Astrocyte of the cerebellum (primary cell): ENCODE results near the gene FBLIM1.
A peak's percentile ranks its signal among the peaks of the same experiment; 100 is the strongest.

Source experiments
- DNase-seq: peaks from one replicate; pipeline ENCODE4 v3.0.0-alpha.2; 2011; ENCODE audit warnings: low read depth
- H3K4me3 ChIP-seq: 2 replicates; pipeline ENCODE4 v1.5.1; 2011; ENCODE audit warnings: mild to moderate bottlenecking, low read depth, low read length, moderate library complexity
- in situ Hi-C: cut with HindIII; loops from 2 replicates; pipeline ENCODE4 v1.10.0; 2017; ENCODE audit warnings: low sequenced_read_pairs
- TF ChIP-seq, protein P1 (sequence below): IDR thresholded peaks from 2 replicates; pipeline ENCODE4 v1.5.1; 2012; ENCODE audit warnings: low read length, low read depth, moderate library complexity, mild to moderate bottlenecking; ENCODE audit errors: missing control alignments

Gene FBLIM1, protein sequence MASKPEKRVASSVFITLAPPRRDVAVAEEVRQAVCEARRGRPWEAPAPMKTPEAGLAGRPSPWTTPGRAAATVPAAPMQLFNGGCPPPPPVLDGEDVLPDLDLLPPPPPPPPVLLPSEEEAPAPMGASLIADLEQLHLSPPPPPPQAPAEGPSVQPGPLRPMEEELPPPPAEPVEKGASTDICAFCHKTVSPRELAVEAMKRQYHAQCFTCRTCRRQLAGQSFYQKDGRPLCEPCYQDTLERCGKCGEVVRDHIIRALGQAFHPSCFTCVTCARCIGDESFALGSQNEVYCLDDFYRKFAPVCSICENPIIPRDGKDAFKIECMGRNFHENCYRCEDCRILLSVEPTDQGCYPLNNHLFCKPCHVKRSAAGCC

DNA sequence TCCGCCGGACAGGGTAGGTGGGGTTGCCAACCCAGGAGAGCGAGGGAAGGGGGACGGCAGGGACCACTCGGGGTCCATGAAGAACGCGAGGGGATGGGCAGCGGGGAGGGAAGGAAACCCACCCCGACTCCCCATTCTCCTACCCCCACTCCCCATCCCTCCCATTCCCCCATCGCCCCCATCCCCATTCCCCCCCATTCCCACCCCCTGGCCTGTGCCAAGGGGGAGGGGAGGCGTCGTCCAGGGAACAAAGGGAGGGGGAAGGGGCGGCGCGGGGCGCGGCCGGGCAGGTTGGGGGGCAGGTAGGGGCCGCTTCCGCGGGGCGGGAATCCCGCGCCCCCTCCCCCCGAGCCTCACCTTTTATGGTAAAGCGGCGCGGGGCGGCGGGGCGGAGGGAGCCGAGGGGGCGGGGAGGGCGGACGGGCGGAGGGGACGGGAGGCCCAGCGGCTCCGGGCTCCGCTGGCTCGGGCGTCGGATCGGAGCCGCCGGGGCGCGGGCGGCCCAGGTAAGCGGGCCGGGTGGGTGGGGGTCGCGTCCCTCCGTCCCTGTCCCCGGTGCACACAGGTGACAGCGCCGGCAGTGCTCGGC lies at the start of gene FBLIM1:
Gene FBLIM1, plus strand, starts transcription at position 453 of the 589 bp plus-strand sequence. CDS start 6,189 bp downstream, outside the sequence.
- TF ChIP-seq, protein P1, sequence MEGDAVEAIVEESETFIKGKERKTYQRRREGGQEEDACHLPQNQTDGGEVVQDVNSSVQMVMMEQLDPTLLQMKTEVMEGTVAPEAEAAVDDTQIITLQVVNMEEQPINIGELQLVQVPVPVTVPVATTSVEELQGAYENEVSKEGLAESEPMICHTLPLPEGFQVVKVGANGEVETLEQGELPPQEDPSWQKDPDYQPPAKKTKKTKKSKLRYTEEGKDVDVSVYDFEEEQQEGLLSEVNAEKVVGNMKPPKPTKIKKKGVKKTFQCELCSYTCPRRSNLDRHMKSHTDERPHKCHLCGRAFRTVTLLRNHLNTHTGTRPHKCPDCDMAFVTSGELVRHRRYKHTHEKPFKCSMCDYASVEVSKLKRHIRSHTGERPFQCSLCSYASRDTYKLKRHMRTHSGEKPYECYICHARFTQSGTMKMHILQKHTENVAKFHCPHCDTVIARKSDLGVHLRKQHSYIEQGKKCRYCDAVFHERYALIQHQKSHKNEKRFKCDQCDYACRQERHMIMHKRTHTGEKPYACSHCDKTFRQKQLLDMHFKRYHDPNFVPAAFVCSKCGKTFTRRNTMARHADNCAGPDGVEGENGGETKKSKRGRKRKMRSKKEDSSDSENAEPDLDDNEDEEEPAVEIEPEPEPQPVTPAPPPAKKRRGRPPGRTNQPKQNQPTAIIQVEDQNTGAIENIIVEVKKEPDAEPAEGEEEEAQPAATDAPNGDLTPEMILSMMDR, result no peak
- in situ Hi-C loops, result no loop called here
- H3K4me3 ChIP-seq, result peak within 1 kb of the TSS; percentile 84
- no peak for DNase-seq

DNA sequence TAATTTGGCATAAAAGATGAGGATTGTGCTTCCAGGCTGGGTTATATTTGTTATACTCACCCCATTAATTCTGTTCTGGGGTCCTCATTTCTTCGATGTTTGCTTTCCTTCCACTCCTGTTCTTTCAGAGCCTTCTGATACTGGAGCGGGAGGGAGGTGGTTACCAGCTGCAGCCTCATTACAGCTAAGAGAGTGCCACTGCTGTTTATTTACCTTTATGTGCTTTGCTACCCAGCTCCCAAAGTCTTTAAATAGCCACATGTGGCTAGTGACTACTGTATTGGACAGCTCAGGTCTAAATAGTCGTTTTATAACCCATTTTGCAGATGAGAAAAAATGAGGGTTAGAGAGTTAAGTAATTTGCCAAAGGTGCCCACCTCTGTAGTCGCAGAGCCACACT lies 49.4 kb upstream of the FBLIM1 start:
- DNase-seq, result no peak
- H3K4me3 ChIP-seq, result no peak overlapping the region
- in situ Hi-C loops, result no loop called here
- TF ChIP-seq, protein P1, result no peak

DNA sequence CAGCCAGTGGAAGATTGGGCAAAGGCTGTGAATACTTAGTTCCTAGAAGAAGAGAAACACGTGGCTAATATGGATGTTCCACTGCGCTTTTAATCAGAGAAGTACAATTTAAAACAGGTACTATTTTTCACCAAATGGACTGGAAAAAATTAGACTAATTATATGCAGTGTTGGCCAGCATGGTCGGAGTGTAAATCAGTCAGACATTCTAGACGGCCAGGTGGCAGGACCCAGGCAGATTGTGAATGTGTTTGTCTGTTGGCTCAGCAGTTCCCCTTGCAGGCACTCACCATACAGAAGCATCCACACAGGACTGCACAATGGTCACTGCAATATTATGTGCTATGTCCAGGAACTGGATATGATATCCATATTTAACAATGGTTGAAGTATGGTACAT lies 46.4 kb upstream of the FBLIM1 start:
- no peak for DNase-seq
- no peak overlapping the region for H3K4me3 ChIP-seq
- in situ Hi-C loops, result no loop called here
- TF ChIP-seq, protein P1, result no peak

DNA sequence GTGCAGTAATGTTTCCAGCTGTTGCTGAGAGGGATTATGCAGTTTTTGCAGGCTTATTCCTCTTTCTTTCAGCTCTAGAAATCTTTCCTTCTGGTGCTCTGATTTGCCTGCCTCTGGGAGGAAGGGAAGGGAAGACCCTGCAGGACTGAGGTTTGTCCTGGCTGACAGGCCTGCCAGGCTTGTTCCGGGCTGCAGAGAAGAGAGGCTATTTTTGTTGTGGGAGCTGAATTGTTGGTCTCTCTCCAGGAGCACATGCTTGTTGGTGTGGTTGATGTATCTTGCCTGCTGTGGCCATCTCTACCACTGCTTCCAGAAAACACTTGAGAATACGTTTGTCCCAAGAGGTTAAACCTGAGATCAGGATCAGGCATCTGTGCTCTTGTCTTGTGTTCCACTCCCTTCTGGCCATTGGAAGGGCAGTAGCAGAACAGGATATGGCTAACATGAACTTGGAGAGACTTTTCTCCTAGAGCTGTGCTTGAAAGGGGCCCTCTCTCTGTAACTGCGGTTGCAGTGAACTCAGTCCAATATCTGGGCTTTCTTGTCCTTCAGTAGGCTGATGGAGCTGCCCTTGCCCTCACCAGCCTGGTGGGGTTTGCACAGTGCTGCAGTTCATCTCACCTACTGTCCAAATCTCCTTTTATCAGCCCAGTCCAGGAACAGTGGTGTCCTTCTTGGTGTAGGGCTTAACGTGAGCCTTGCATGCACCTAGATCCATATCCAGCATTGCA lies 44.0 kb upstream of the FBLIM1 start:
- TF ChIP-seq, protein P1, result no peak
- in situ Hi-C loops, result no loop called here
- no peak overlapping the region for H3K4me3 ChIP-seq
- peak; percentile 58 for DNase-seq

DNA sequence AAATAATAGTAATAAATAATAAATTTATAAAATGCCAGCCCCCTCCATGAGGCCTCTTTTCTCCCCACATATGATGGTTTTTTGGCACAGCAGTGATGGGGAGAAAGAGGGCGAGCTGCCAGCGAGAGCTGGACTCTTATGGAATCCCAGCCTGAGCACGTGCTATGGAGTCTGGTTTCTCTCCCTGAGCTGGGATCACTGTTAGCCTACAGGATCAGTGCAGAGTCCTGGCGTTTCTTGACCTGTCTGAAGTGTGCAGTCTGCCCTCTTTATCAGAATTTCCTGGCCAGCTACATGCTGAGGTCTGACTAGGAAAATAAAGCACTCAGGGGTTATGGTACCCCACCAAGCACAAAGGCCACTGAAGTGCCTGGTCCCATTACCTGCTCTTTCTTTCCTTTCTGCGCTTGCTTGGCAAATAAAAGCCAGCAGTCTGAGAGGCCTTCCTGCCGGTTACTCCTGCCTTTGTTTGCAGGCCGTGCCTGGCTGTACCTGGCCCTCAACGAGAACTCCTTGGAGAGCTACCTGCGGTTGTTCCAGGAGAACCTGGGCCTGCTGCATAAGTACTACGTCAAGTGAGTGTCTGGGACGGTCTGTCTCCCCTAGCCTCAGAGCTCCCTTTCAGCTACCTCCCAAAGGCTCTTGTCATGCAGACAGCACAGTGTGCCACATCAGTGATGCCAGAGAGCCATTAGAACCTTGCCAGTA lies 41.0 kb upstream of the FBLIM1 start:
- no peak for DNase-seq
- H3K4me3 ChIP-seq, result no peak overlapping the region
- TF ChIP-seq, protein P1, result no peak
- in situ Hi-C loops, result no loop called here

DNA sequence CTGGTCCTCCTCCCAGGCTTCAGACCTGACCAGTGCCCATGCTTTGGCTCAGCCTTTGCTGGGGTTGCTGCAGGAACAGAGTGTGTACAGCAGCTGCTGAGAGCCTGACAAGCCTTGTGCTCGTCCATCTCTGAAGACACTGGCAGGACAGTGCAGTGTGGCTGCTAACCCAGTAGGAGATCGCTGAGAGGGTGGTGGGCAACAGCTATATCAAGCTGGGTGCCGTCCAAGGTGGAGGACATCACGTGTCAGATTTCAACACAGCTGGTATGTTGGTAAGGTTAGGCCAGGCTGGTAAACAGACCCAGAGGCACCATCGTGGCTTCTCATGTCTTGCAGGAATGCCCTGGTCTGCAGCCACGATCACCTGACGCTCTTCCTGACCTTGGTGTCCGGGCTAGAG lies 40.4 kb upstream of the FBLIM1 start:
- DNase-seq, result no peak
- in situ Hi-C loops, result no loop called here
- H3K4me3 ChIP-seq, result no peak overlapping the region
- TF ChIP-seq, protein P1, result no peak
